CD14-positive monocyte (primary cell): ENCODE results near the gene SEC16B. TPM values are rescaled to one million over a fixed set of nuclear protein-coding genes. Genes with fewer than 3 reads are reported as not detected.

Experiments used
- DNase-seq, 3 donors: peaks; one replicate each; pipeline ENCODE4 v3.0.0-alpha.2; 2011 to 2022
- H2AFZ ChIP-seq: 2 replicates; pipeline ENCODE4 v1.6.0; 2012; ENCODE audit warnings: mild to moderate bottlenecking, low read depth, low read length, inconsistent platforms; ENCODE audit not compliant: insufficient read depth, poor library complexity, severe bottlenecking
- H3K27ac ChIP-seq, 2 donors: 1 replicate in 1 of 2; 2 replicates in 1 of 2; pipeline ENCODE4 v1.5.1; 2012 to 2013; ENCODE audit warnings: low read length in 2 of 2, control low read depth in 1 of 2, inconsistent platforms in 1 of 2, low read depth in 1 of 2, mild to moderate bottlenecking in 1 of 2
- H3K27me3 ChIP-seq, 2 donors: one replicate each; pipeline versions ENCODE4 v1.6.0 to v1.6.1; 2011 to 2013; ENCODE audit warnings: low read length in 2 of 2; ENCODE audit not compliant: control insufficient read depth in 2 of 2, insufficient read depth in 2 of 2
- H3K36me3 ChIP-seq, 2 donors: replicated peaks in 1 of 2; 1 replicate in 1 of 2; 2 replicates in 1 of 2; pipeline versions ENCODE4 v1.5.1 to v1.6.1; 2012 to 2013; ENCODE audit warnings: low read length in 2 of 2, control low read depth in 1 of 2, inconsistent platforms in 1 of 2, mild to moderate bottlenecking in 1 of 2; ENCODE audit not compliant: insufficient read depth in 2 of 2, control insufficient read depth in 1 of 2
- H3K4me1 ChIP-seq, 2 donors: 1 replicate in 1 of 2; 2 replicates in 1 of 2; pipeline versions ENCODE4 v1.5.1 to v1.6.1; 2012 to 2013; ENCODE audit warnings: low read length in 2 of 2, control low read depth in 1 of 2, inconsistent platforms in 1 of 2, mild to moderate bottlenecking in 1 of 2, moderate library complexity in 1 of 2; ENCODE audit not compliant: insufficient read depth in 2 of 2, control insufficient read depth in 1 of 2
- H3K4me2 ChIP-seq: replicated peaks from 2 replicates; pipeline ENCODE3; 2012; ENCODE audit warnings: low read length, moderate library complexity, mild to moderate bottlenecking; ENCODE audit not compliant: poor library complexity, severe bottlenecking; ENCODE audit errors: extremely low read depth
- H3K4me3 ChIP-seq, 3 experiments: fragments of 200-600 bp in 1 of 3; sonication (generic) in 1 of 3; replicated peaks in 1 of 3; 1 replicate in 2 of 3; 2 replicates in 1 of 3; pipeline ENCODE4 v1.5.1; 2011 to 2013; ENCODE audit warnings: low read length in 3 of 3, mild to moderate bottlenecking in 3 of 3, control low read depth in 2 of 3, low read depth in 2 of 3, inconsistent platforms in 1 of 3, moderate library complexity in 1 of 3
- H3K79me2 ChIP-seq: 2 replicates; pipeline ENCODE4 v1.6.0; 2012; ENCODE audit warnings: mild to moderate bottlenecking, control low read depth, inconsistent platforms, low read length, moderate library complexity; ENCODE audit not compliant: insufficient read depth
- H3K9ac ChIP-seq: 2 replicates; pipeline ENCODE4 v1.6.0; 2017; ENCODE audit warnings: low read length, mild to moderate bottlenecking; ENCODE audit not compliant: insufficient read depth, poor library complexity, severe bottlenecking
- H3K9me3 ChIP-seq, 2 donors: replicated peaks in 1 of 2; 1 replicate in 1 of 2; 2 replicates in 1 of 2; pipeline versions ENCODE4 v1.5.1 to v1.6.1; 2012 to 2013; ENCODE audit warnings: low read length in 2 of 2, control low read depth in 1 of 2; ENCODE audit not compliant: control insufficient read depth in 1 of 2, insufficient read depth in 1 of 2
- H4K20me1 ChIP-seq: 2 replicates; pipeline ENCODE4 v1.6.0; 2012; ENCODE audit warnings: mild to moderate bottlenecking, low read length, control low read depth, moderate library complexity; ENCODE audit not compliant: insufficient read depth
- H3K27ac Mint-ChIP-seq, 7 donors: one replicate each; pipeline ENCODE4 v1.8.0; 2020; ENCODE audit warnings: mild to moderate bottlenecking in 7 of 7, mixed read lengths in 7 of 7, moderate library complexity in 6 of 7, inconsistent platforms in 2 of 7
- H3K27me3 Mint-ChIP-seq, 3 donors: one replicate each; pipeline ENCODE4 v1.8.0; 2021 to 2022; ENCODE audit warnings: low read depth in 3 of 3, mild to moderate bottlenecking in 3 of 3, mixed read lengths in 3 of 3, moderate library complexity in 3 of 3, inconsistent platforms in 1 of 3
- H3K36me3 Mint-ChIP-seq, 2 donors: one replicate each; pipeline ENCODE4 v1.8.0; 2020; ENCODE audit warnings: mixed read lengths in 2 of 2, inconsistent platforms in 1 of 2, mild to moderate bottlenecking in 1 of 2
- H3K4me1 Mint-ChIP-seq: one replicate; pipeline ENCODE4 v1.8.0; 2020; ENCODE audit warnings: mild to moderate bottlenecking, mixed read lengths
- H3K4me3 Mint-ChIP-seq, 2 donors: one replicate each; pipeline ENCODE4 v1.8.0; 2020; ENCODE audit warnings: mild to moderate bottlenecking in 2 of 2, mixed read lengths in 2 of 2, moderate library complexity in 1 of 2
- H3K9me3 Mint-ChIP-seq, 7 donors: one replicate each; pipeline ENCODE4 v1.8.0; 2020 to 2022; ENCODE audit warnings: mixed read lengths in 7 of 7, mild to moderate bottlenecking in 6 of 7, moderate library complexity in 6 of 7, inconsistent platforms in 2 of 7
- WGBS: methylation state at CpG from one replicate; pipeline ENCODE4 v1.1.5; 2013; ENCODE audit warnings: missing lambda C conversion rate; ENCODE audit not compliant: insufficient coverage; 5-methylcytosine and 5-hydroxymethylcytosine counted together
- intact Hi-C, 2 donors: fragments of 100-400 bp; cut with micrococcal nuclease; formaldehyde crosslinking; loops; one replicate each; pipeline versions ENCODE4 v1.15.0 to v1.15.1; 2023
- polyA plus RNA-seq, 3 donors: library from polyadenylated mRNA; depleted of rRNA in 1 of 3; unstranded in 2 of 3; stranded (reverse) in 1 of 3; fragments of 300-500 nt in 2 of 3; fragments of >200 nt in 1 of 3; fragmentation: Illumina TruSeq in 2 of 3; gene quantifications; 1 replicate in 2 of 3; 2 replicates in 1 of 3; pipeline ENCODE4 v1.2.3, GENCODE V29; 2012 to 2021
- TF ChIP-seq, protein P1 (sequence below): fragments of 200-600 bp; IDR thresholded peaks from one replicate; pipeline ENCODE4 v1.8.0; 2022; ENCODE audit warnings: antibody characterized with exemption, mild to moderate bottlenecking

SEC16B gene
- polyA plus RNA-seq, 3 donors, result 0.10 to 2.0 TPM; not detected in 1

DNA sequence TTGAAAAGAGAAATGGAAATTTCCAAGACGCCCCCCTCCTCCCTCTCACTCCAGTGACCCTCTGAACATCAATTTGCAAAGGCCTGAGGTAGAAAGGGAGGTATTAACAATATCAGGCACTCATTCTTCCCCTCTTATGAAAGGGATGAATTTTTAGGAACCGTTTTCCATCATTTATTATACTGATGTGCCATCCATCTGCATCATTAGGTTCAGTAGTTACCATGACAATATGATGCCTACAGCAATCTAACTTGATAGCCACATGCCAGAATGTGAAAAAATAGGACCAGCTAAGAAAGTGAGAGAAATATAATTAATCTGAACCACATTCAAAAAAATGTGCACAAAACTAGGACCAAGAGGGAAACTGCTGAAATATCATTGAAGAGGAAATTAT, 40.9 kb downstream of the SEC16B start:
- H4K20me1 ChIP-seq, result no peaks in the 10 kb centered on the region
- WGBS, result no CpG with 5 or more reads among the region's 2 CpGs
- no peaks in the 10 kb centered on the region for H3K36me3 ChIP-seq
- H2AFZ ChIP-seq, result no peak overlapping the region
- no peaks in the 10 kb centered on the region for H3K36me3 Mint-ChIP-seq
- no peak overlapping the region for H3K4me2 ChIP-seq
- no peak overlapping the region for H3K4me3 ChIP-seq
- DNase-seq, result no peak
- peaks cover 0 to 3% of the 10 kb centered on the region in 2 donors for H3K4me1 ChIP-seq
- H3K4me1 Mint-ChIP-seq, result peaks cover 9% of the 10 kb centered on the region
- peaks cover 0 to 1% (median 0%) of the 10 kb centered on the region in 3 donors for H3K27me3 Mint-ChIP-seq
- no peak overlapping the region for H3K4me3 Mint-ChIP-seq
- no peaks in the 10 kb centered on the region for H3K9me3 ChIP-seq
- intact Hi-C loops, result no loop called here
- TF ChIP-seq, protein P1, sequence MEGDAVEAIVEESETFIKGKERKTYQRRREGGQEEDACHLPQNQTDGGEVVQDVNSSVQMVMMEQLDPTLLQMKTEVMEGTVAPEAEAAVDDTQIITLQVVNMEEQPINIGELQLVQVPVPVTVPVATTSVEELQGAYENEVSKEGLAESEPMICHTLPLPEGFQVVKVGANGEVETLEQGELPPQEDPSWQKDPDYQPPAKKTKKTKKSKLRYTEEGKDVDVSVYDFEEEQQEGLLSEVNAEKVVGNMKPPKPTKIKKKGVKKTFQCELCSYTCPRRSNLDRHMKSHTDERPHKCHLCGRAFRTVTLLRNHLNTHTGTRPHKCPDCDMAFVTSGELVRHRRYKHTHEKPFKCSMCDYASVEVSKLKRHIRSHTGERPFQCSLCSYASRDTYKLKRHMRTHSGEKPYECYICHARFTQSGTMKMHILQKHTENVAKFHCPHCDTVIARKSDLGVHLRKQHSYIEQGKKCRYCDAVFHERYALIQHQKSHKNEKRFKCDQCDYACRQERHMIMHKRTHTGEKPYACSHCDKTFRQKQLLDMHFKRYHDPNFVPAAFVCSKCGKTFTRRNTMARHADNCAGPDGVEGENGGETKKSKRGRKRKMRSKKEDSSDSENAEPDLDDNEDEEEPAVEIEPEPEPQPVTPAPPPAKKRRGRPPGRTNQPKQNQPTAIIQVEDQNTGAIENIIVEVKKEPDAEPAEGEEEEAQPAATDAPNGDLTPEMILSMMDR, result no peak
- no peaks in the 10 kb centered on the region for H3K9me3 Mint-ChIP-seq
- no peaks in the 10 kb centered on the region for H3K79me2 ChIP-seq
- H3K27ac ChIP-seq, result no peak overlapping the region
- no peaks in the 10 kb centered on the region for H3K27me3 ChIP-seq
- H3K9ac ChIP-seq, result no peak overlapping the region
- H3K27ac Mint-ChIP-seq, result no peak overlapping the region

DNA sequence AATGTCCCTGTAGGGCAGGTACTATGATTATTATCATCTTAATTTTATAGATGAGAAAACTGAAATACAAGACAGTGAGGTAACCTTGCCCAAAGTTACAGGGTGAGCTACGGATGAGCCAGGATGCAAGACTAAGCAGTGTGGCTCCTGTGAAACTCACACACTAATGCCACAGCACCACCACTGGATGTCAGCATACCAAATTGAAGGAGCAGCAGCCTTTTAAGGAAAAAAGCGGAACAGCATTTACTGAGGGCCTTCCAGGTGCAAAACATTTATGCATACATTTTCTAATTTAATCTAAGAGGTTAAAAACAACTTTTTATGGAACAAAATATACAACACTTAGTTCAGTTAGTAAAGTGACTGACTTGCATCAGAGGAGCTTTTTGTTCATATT, 41.7 kb downstream of the SEC16B start:
- no peaks in the 10 kb centered on the region for H3K9me3 ChIP-seq
- Mint-ChIP-seq H3K27ac (no peak overlapping the region), H3K4me3 (no peak overlapping the region), H3K27me3 (peaks cover 0 to 1% (median 0%) of the 10 kb centered on the region in 3 donors), H3K4me1 (peaks cover 2% of the 10 kb centered on the region), H3K9me3 (no peaks in the 10 kb centered on the region), H3K36me3 (no peaks in the 10 kb centered on the region)
- H3K79me2 ChIP-seq, result no peaks in the 10 kb centered on the region
- DNase-seq, result no peak
- H2AFZ ChIP-seq, result no peak overlapping the region
- intact Hi-C loops, result no loop called here
- TF ChIP-seq, protein P1, result no peak
- no peak overlapping the region for H3K4me2 ChIP-seq
- H3K4me1 ChIP-seq, result no peaks in the 10 kb centered on the region
- no CpG with 5 or more reads among the region's 2 CpGs for WGBS
- no peaks in the 10 kb centered on the region for H3K27me3 ChIP-seq
- no peaks in the 10 kb centered on the region for H3K36me3 ChIP-seq
- no peak overlapping the region for H3K4me3 ChIP-seq
- H4K20me1 ChIP-seq, result no peaks in the 10 kb centered on the region
- H3K27ac ChIP-seq, result no peak overlapping the region
- H3K9ac ChIP-seq, result no peak overlapping the region
